Activated naive CD8-positive, alpha-beta T cell treated with anti-CD3 and anti-CD28 coated beads, Interleukin-2, amount 50 U/mL, for 16 hours (primary cell): ENCODE data around the gene CBFA2T3.

Source experiments
- DNase-seq: peaks from one replicate; pipeline ENCODE4 v3.0.0-alpha.2; 2020; ENCODE audit warnings: low read depth, low spot score

The CBFA2T3 gene

GRCh38 chr16:88995746-88996535 lies 18.9 kb upstream of the CBFA2T3 start:
- DNase-seq: no peak

GRCh38 chr16:88995194-88995593 lies 18.2 kb upstream of the CBFA2T3 start:
- no peak for DNase-seq

GRCh38 chr16:88994695-88995094 lies 17.7 kb upstream of the CBFA2T3 start:
- DNase-seq: no peak

- no peak for DNase-seq
Observed at GRCh38 chr16:88993946-88994600, 17.1 kb upstream of the CBFA2T3 start.

- no peak for DNase-seq
Observed at GRCh38 chr16:88993166-88993761, 16.3 kb upstream of the CBFA2T3 start.

GRCh38 chr16:88992351-88993165 lies 15.6 kb upstream of the CBFA2T3 start:
- no peak for DNase-seq

- DNase-seq: no peak
Observed at GRCh38 chr16:88991813-88992350, 14.9 kb upstream of the CBFA2T3 start.

GRCh38 chr16:88989852-88990547 lies 13.0 kb upstream of the CBFA2T3 start:
- no peak for DNase-seq

- no peak for DNase-seq
Observed at GRCh38 chr16:88988980-88989811, 12.2 kb upstream of the CBFA2T3 start.

GRCh38 chr16:88985521-88985920 lies 8.5 kb upstream of the CBFA2T3 start:
- DNase-seq: no peak

GRCh38 chr16:88983771-88984687 lies 7.0 kb upstream of the CBFA2T3 start:
- DNase-seq: no peak

- no peak for DNase-seq
Observed at GRCh38 chr16:88983165-88983564, 6.2 kb upstream of the CBFA2T3 start.

GRCh38 chr16:88982286-88983084 lies 5.5 kb upstream of the CBFA2T3 start:
- DNase-seq: no peak

- DNase-seq: no peak
Observed at GRCh38 chr16:88979353-88980015, 2.5 kb upstream of the CBFA2T3 start.

GRCh38 chr16:88978608-88979346 lies 1.8 kb upstream of the CBFA2T3 start:
- no peak for DNase-seq

- no peak for DNase-seq
Observed at GRCh38 chr16:88977812-88978607, 1.0 kb upstream of the CBFA2T3 start.
